Measurements from ENCODE around the gene TDRD7.

TDRD7 gene

DNA sequence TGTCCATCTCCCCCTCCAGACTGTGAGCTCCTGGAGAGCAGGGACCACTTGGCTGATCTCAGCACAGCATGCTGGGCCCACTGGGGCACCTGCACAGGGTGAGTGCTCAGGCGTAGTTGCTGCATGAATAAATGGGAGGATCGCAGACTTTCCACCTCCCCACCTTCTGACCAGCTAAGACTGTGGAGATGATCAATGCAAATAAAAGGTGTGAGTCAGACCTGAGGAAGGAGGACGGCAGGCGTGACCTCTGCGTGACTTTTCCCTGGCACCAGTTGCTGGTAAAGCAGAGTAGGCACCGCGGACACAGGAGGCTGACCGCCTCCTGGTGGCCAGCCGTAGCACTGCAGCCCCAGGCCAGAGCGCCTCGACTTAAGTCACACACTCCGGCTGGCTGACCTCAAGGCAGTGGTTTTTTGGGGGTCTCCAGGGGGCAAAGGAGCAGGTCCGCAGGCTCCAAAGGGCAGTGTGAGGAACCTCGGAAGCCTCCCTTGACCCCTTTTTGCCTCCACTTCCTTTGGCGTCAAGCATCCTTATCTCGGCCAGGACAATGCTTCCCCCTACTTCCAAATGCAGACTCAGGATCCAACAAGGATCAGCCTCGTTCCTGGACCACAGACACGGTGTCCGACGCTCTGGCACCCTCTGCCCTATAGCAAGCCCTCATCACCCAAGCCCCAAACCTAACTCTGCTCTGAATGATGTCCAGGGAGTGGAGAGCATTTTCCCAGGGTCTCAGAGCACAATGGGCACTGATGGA lies 12.7 kb upstream of the TDRD7 start:
- DNase-seq (ENCODE audit: low read depth in 1 of 2, low spot score in 1 of 2): peak in 1 of 2 experiments; percentile 36
- H3K27me3 ChIP-seq (ENCODE audit: insufficient read depth, poor library complexity, severe bottlenecking): no peaks in the 10 kb centered on the region
- TF ChIP-seq, protein P1, sequence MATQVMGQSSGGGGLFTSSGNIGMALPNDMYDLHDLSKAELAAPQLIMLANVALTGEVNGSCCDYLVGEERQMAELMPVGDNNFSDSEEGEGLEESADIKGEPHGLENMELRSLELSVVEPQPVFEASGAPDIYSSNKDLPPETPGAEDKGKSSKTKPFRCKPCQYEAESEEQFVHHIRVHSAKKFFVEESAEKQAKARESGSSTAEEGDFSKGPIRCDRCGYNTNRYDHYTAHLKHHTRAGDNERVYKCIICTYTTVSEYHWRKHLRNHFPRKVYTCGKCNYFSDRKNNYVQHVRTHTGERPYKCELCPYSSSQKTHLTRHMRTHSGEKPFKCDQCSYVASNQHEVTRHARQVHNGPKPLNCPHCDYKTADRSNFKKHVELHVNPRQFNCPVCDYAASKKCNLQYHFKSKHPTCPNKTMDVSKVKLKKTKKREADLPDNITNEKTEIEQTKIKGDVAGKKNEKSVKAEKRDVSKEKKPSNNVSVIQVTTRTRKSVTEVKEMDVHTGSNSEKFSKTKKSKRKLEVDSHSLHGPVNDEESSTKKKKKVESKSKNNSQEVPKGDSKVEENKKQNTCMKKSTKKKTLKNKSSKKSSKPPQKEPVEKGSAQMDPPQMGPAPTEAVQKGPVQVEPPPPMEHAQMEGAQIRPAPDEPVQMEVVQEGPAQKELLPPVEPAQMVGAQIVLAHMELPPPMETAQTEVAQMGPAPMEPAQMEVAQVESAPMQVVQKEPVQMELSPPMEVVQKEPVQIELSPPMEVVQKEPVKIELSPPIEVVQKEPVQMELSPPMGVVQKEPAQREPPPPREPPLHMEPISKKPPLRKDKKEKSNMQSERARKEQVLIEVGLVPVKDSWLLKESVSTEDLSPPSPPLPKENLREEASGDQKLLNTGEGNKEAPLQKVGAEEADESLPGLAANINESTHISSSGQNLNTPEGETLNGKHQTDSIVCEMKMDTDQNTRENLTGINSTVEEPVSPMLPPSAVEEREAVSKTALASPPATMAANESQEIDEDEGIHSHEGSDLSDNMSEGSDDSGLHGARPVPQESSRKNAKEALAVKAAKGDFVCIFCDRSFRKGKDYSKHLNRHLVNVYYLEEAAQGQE (IDR thresholded peaks at IDR 0.05; ENCODE audit: insufficient replicate concordance, low read depth): no peak
- TF ChIP-seq, protein P2, sequence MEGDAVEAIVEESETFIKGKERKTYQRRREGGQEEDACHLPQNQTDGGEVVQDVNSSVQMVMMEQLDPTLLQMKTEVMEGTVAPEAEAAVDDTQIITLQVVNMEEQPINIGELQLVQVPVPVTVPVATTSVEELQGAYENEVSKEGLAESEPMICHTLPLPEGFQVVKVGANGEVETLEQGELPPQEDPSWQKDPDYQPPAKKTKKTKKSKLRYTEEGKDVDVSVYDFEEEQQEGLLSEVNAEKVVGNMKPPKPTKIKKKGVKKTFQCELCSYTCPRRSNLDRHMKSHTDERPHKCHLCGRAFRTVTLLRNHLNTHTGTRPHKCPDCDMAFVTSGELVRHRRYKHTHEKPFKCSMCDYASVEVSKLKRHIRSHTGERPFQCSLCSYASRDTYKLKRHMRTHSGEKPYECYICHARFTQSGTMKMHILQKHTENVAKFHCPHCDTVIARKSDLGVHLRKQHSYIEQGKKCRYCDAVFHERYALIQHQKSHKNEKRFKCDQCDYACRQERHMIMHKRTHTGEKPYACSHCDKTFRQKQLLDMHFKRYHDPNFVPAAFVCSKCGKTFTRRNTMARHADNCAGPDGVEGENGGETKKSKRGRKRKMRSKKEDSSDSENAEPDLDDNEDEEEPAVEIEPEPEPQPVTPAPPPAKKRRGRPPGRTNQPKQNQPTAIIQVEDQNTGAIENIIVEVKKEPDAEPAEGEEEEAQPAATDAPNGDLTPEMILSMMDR (IDR thresholded peaks at IDR 0.05; ENCODE audit: insufficient read depth, low read length): peak; percentile 87
- TF ChIP-seq POLR2AphosphoS5 (IDR thresholded peaks at IDR 0.05; ENCODE audit: low read depth): no peak
- TF ChIP-seq SPI1 (IDR thresholded peaks at IDR 0.05; ENCODE audit: borderline replicate concordance, low read depth): no peak
- H3K27ac ChIP-seq (replicated peaks): no peak overlapping the region
- H3K4me3 ChIP-seq (replicated peaks; ENCODE audit: insufficient read depth, low read length): no peak overlapping the region

DNA sequence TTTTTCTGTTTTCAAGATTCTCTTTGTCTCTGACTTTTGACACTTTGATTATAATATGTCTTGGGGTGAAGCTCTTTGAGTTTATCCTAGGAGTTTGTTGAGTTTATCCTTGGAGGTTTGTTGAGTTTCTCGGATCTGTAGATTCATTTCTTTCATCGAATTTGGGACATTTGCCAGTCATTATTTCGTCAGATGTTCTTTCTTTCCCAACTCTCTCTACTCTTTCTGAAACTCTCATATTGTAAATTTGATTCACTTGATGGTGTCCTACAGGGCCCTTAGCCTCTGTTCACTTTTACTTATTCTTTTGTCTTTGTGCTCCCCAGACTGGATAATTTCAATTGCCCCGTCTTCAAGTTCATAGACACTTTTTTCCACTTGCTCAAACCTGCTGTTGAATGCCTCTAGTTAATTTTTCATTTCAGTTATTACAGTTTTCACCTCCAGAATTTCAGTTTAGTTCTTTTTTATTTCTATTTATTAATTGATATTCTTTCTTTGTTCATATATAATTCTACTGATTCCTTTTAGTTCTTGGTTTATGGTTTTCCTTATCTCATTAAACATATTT lies 8.1 kb upstream of the TDRD7 start:
- TF ChIP-seq, protein P1 (IDR thresholded peaks at IDR 0.05; ENCODE audit: insufficient replicate concordance, low read depth): no peak
- TF ChIP-seq, protein P2 (IDR thresholded peaks at IDR 0.05; ENCODE audit: insufficient read depth, low read length): no peak
- TF ChIP-seq GABPA (IDR thresholded peaks at IDR 0.05; ENCODE audit: low read depth) (no peak), POLR2AphosphoS5 (IDR thresholded peaks at IDR 0.05; ENCODE audit: low read depth) (no peak), SPI1 (IDR thresholded peaks at IDR 0.05; ENCODE audit: borderline replicate concordance, low read depth) (no peak)
- H3K27ac ChIP-seq (replicated peaks): no peak overlapping the region
- H3K4me3 ChIP-seq (replicated peaks; ENCODE audit: insufficient read depth, low read length): no peak overlapping the region
- DNase-seq (ENCODE audit: low read depth in 1 of 2, low spot score in 1 of 2): no peak
- no peaks in the 10 kb centered on the region for H3K27me3 ChIP-seq (ENCODE audit: insufficient read depth, poor library complexity, severe bottlenecking)

DNA sequence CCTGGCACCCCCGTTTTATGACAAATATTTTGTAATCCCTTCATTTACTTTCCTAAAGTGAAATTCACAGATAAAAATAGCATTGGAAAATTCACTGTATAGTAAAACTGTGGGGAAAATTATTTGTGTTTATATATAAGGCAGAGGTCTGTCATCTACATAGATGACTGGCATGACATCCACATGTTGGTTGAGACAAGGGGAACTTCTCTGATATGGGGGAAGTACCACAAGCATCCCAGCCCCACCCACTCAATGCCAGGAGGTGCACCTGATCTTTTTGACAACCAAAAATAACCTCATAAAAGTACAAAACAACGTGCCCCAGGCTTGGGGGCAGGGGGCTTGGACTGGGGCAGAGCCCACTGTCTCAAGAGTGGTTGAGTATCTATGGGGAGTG lies 6.3 kb upstream of the TDRD7 start:
- Histone ChIP-seq H3K27me3 (ENCODE audit: insufficient read depth, poor library complexity, severe bottlenecking) (no peaks in the 10 kb centered on the region), H3K27ac (replicated peaks) (no peak overlapping the region), H3K4me3 (replicated peaks; ENCODE audit: insufficient read depth, low read length) (no peak overlapping the region)
- TF ChIP-seq, protein P2 (IDR thresholded peaks at IDR 0.05; ENCODE audit: insufficient read depth, low read length): no peak
- TF ChIP-seq SPI1 (IDR thresholded peaks at IDR 0.05; ENCODE audit: borderline replicate concordance, low read depth) (no peak), POLR2AphosphoS5 (IDR thresholded peaks at IDR 0.05; ENCODE audit: low read depth) (no peak), GABPA (IDR thresholded peaks at IDR 0.05; ENCODE audit: low read depth) (no peak)
- TF ChIP-seq, protein P1 (IDR thresholded peaks at IDR 0.05; ENCODE audit: insufficient replicate concordance, low read depth): no peak
- no peak for DNase-seq (ENCODE audit: low read depth in 1 of 2, low spot score in 1 of 2)

Measured in HL-60 (cell line).